Body of pancreas (tissue), 4 donors: ENCODE measurements around the gene SPC25.

Experiments used
- POLR2A ChIP-seq, 3 donors: fragments of 450-650 bp; IDR thresholded peaks; one replicate each; pipeline ENCODE4 v1.6.1; 2016; ENCODE audit warnings: antibody characterized with exemption in 3 of 3, mild to moderate bottlenecking in 2 of 3
- TF ChIP-seq, protein P1 (sequence below), 7 experiments: fragments of 450-650 bp in 4 of 7; fragments of 200-600 bp in 3 of 7; sonication (generic) in 3 of 7; IDR thresholded peaks; one replicate each; pipeline ENCODE4 v1.5.1; 2016 to 2019; ENCODE audit warnings: antibody characterized with exemption in 7 of 7

DNA sequence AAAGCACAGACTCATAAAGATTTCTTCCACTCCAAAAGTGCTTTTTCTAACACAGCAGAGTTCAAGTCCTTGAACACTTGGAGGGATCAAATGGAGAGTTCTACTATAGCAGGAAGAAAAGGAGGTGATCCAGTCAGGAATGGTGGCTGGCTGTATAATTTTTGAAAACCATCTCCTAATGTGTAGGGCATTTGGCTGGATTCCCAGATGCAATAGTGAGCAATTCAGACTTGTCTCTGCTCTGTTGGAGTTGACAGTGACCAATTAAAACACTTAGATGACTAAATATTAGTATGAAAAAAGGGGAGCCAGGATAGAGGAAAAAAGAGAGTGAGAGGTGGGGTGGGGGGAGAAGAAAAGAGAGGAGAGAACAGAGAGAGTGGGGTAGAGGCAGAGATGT lies 5.5 kb upstream of the SPC25 start:
- TF ChIP-seq, protein P1, sequence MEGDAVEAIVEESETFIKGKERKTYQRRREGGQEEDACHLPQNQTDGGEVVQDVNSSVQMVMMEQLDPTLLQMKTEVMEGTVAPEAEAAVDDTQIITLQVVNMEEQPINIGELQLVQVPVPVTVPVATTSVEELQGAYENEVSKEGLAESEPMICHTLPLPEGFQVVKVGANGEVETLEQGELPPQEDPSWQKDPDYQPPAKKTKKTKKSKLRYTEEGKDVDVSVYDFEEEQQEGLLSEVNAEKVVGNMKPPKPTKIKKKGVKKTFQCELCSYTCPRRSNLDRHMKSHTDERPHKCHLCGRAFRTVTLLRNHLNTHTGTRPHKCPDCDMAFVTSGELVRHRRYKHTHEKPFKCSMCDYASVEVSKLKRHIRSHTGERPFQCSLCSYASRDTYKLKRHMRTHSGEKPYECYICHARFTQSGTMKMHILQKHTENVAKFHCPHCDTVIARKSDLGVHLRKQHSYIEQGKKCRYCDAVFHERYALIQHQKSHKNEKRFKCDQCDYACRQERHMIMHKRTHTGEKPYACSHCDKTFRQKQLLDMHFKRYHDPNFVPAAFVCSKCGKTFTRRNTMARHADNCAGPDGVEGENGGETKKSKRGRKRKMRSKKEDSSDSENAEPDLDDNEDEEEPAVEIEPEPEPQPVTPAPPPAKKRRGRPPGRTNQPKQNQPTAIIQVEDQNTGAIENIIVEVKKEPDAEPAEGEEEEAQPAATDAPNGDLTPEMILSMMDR (IDR thresholded peaks at IDR 0.05) = no peak
- TF ChIP-seq POLR2A (IDR thresholded peaks at IDR 0.05) = no peak
